B cell (primary cell): ENCODE results near the gene FAF1. TPM values are rescaled to one million over a fixed set of nuclear protein-coding genes. Genes with fewer than 3 reads are reported as not detected.

Source experiments
- ATAC-seq: fragments of 200-7000 bp; cut with Tn5 transposase; one replicate; pipeline ENCODE4 v1.10.0; 2021; ENCODE audit warnings: low read depth, mild to moderate bottlenecking, moderate number of reproducible peaks, moderate library complexity
- CTCF ChIA-PET: fragments of 350-600 bp; sonication (Branson Sonifier 250); formaldehyde crosslinking; loops from one replicate; lab custom pipeline; 2021; ENCODE audit warnings: antibody characterized with exemption, inconsistent platforms; lab: Charles Lee
- POLR2A ChIA-PET: fragments of 350-600 bp; sonication (Branson Sonifier 250); formaldehyde crosslinking; loops from one replicate; lab custom pipeline; 2021; ENCODE audit warnings: antibody characterized with exemption; lab: Charles Lee
- DNase-seq: peaks from one replicate; pipeline ENCODE4 v3.0.0; 2013
- H2AFZ ChIP-seq: 2 replicates; pipeline ENCODE4 v1.6.1; 2012; ENCODE audit warnings: mild to moderate bottlenecking, low read depth, low read length; ENCODE audit not compliant: insufficient read depth, poor library complexity, severe bottlenecking
- H3K27ac ChIP-seq, 2 donors: 1 replicate in 1 of 2; 2 replicates in 1 of 2; pipeline ENCODE4 v1.5.1; 2012 to 2013; ENCODE audit warnings: low read length in 2 of 2, mild to moderate bottlenecking in 2 of 2, moderate library complexity in 1 of 2
- H3K27me3 ChIP-seq, 4 experiments: fragments of 200-600 bp in 1 of 4; sonication (generic) in 1 of 4; replicated peaks in 1 of 4; 1 replicate in 2 of 4; 2 replicates in 2 of 4; pipeline versions ENCODE4 v1.6.1 to v1.7.0; 2013 to 2016; ENCODE audit warnings: low read length in 3 of 4, mild to moderate bottlenecking in 2 of 4, mixed read lengths in 1 of 4, moderate library complexity in 1 of 4; ENCODE audit not compliant: insufficient read depth in 4 of 4, control insufficient read depth in 3 of 4; ENCODE audit errors: control extremely low read depth in 1 of 4
- H3K36me3 ChIP-seq, 2 experiments: replicated peaks in 1 of 2; 1 replicate in 1 of 2; 2 replicates in 1 of 2; pipeline versions ENCODE4 v1.6.1 to v1.7.1; 2013; ENCODE audit warnings: low read length in 1 of 2; ENCODE audit not compliant: insufficient read depth in 2 of 2, control insufficient read depth in 1 of 2; ENCODE audit errors: control extremely low read depth in 1 of 2, extremely low read depth in 1 of 2
- H3K4me1 ChIP-seq, 2 donors: fragments of 200-600 bp in 1 of 2; sonication (generic) in 1 of 2; 1 replicate in 1 of 2; 2 replicates in 1 of 2; pipeline versions ENCODE4 v1.5.1 to v1.6.1; 2013 to 2017; ENCODE audit warnings: low read length in 2 of 2; ENCODE audit not compliant: control insufficient read depth in 2 of 2, insufficient read depth in 2 of 2
- H3K4me2 ChIP-seq: replicated peaks from 2 replicates; pipeline ENCODE3; 2012; ENCODE audit warnings: mild to moderate bottlenecking, low read depth, low read length; ENCODE audit not compliant: poor library complexity, severe bottlenecking
- H3K4me3 ChIP-seq, 5 experiments: fragments of 200-600 bp in 1 of 5; sonication (generic) in 1 of 5; 1 replicate in 3 of 5; 2 replicates in 2 of 5; pipeline versions ENCODE4 v1.5.1 to v1.7.0; 2011 to 2016; ENCODE audit warnings: low read length in 4 of 5, mild to moderate bottlenecking in 4 of 5, low read depth in 2 of 5, control low read depth in 1 of 5, moderate library complexity in 1 of 5; ENCODE audit not compliant: insufficient read depth in 1 of 5; ENCODE audit errors: control extremely low read depth in 1 of 5, extremely low read depth in 1 of 5
- H3K79me2 ChIP-seq: fragments of 200-600 bp; sonication (generic); one replicate; pipeline ENCODE4 v1.6.0; 2016; ENCODE audit warnings: low read length; ENCODE audit not compliant: control insufficient read depth, insufficient read depth
- H3K9ac ChIP-seq: fragments of 200-600 bp; sonication (generic); 2 replicates; pipeline ENCODE4 v1.6.1; 2017; ENCODE audit warnings: mild to moderate bottlenecking, low read length, moderate library complexity
- H3K9me3 ChIP-seq, 3 donors: one replicate each; pipeline versions ENCODE4 v1.6.1 to v1.7.1; 2013; ENCODE audit warnings: low read length in 2 of 3; ENCODE audit not compliant: control insufficient read depth in 2 of 3, insufficient read depth in 1 of 3; ENCODE audit errors: control extremely low read depth in 1 of 3
- H4K20me1 ChIP-seq: 2 replicates; pipeline ENCODE4 v1.6.0; 2012; ENCODE audit warnings: mild to moderate bottlenecking, low read length; ENCODE audit not compliant: insufficient read depth, control insufficient read depth, poor library complexity, severe bottlenecking
- H3K27ac Mint-ChIP-seq: one replicate; pipeline ENCODE4 v1.8.0; 2021; ENCODE audit warnings: mixed read lengths
- H3K27me3 Mint-ChIP-seq: one replicate; pipeline ENCODE4 v1.8.0; 2021; ENCODE audit warnings: mixed read lengths
- H3K4me1 Mint-ChIP-seq: one replicate; pipeline ENCODE4 v1.8.0; 2021; ENCODE audit warnings: mixed read lengths
- H3K4me3 Mint-ChIP-seq: one replicate; pipeline ENCODE4 v1.8.0; 2021; ENCODE audit warnings: mixed read lengths
- H3K9me3 Mint-ChIP-seq: one replicate; pipeline ENCODE4 v1.8.0; 2022; ENCODE audit warnings: mixed read lengths; ENCODE audit not compliant: insufficient read depth
- CTCF ChIP-seq: fragments of 200-600 bp; IDR thresholded peaks from one replicate; pipeline ENCODE4 v1.8.0; 2022; ENCODE audit warnings: antibody characterized with exemption, mild to moderate bottlenecking
- EZH2 ChIP-seq: IDR thresholded peaks from 2 replicates; pipeline ENCODE4 v1.6.1; 2012; ENCODE audit warnings: borderline replicate concordance, low read depth, mild to moderate bottlenecking, moderate library complexity, low read length; ENCODE audit not compliant: insufficient read depth, poor library complexity, severe bottlenecking
- WGBS: methylation state at CpG from one replicate; pipeline ENCODE4 v1.1.5; 2013; ENCODE audit warnings: missing lambda C conversion rate; ENCODE audit not compliant: insufficient coverage; 5-methylcytosine and 5-hydroxymethylcytosine counted together
- intact Hi-C: fragments of 100-400 bp; cut with micrococcal nuclease; formaldehyde crosslinking; loops from one replicate; pipeline ENCODE4 v1.10.0; 2022
- polyA plus RNA-seq: library from polyadenylated mRNA; depleted of rRNA; stranded (reverse); fragments of >200 nt; gene quantifications from 2 replicates; pipeline ENCODE4 v1.2.3, GENCODE V29; 2012
- total RNA-seq, 2 donors: library from RNA; stranded (reverse); fragments of 120-200 nt in 1 of 2; gene quantifications; 1 replicate in 1 of 2; 2 replicates in 1 of 2; pipeline versions ENCODE4 v1.2.3 to v1.2.4, GENCODE V29; 2013 to 2022

Gene FAF1
- total and polyA plus RNA-seq, 2 donors (not counting 1 experiment from before 2014, with no cell fraction given): 10.1 to 58.4 TPM

GRCh38 chr1:50423670-50424000 lies 536.4 kb downstream of the FAF1 start:
- ChIA-PET POLR2A (no interaction called here), CTCF (no interaction called here)
- H3K9me3 Mint-ChIP-seq: no peaks in the 10 kb centered on the region
- intact Hi-C loops: no loop called here
- no peaks in the 10 kb centered on the region for H4K20me1 ChIP-seq
- H3K27me3 Mint-ChIP-seq: peaks cover 65% of the 10 kb centered on the region
- peak overlapping the region; percentile 90 for H3K4me2 ChIP-seq
- H3K27me3 ChIP-seq: peaks cover 5 to 95% (median 75%) of the 10 kb centered on the region in 4 experiments
- no peak for ATAC-seq
- DNase-seq: no peak
- peak overlapping the region; percentile 87 for H3K4me3 Mint-ChIP-seq
- peak overlapping the region; percentile 67 for H3K9ac ChIP-seq
- peak overlapping the region; percentile 64 for H2AFZ ChIP-seq
- H3K9me3 ChIP-seq: peaks cover 0 to 84% (median 20%) of the 10 kb centered on the region in 3 donors
- H3K79me2 ChIP-seq: no peaks in the 10 kb centered on the region
- peaks cover 53% of the 10 kb centered on the region for H3K4me1 Mint-ChIP-seq
- H3K27ac Mint-ChIP-seq: peak overlapping the region; percentile 32
- no peak overlapping the region for H3K27ac ChIP-seq
- H3K36me3 ChIP-seq: no peaks in the 10 kb centered on the region
- H3K4me1 ChIP-seq: peaks cover 50 to 76% of the 10 kb centered on the region in 2 donors
- 6% methylated on average over 23 of the region's 23 CpGs for WGBS
- TF ChIP-seq CTCF (no peak), EZH2 (no peak)
- H3K4me3 ChIP-seq: peak overlapping the region in 4 of 5 experiments; percentile 9 to 63 (median 50)

GRCh38 chr1:50422946-50423669 lies 537.0 kb downstream of the FAF1 start, which contains the start of gene DMRTA2:
Gene DMRTA2, minus strand, starts transcription at chr1:50423443. Its CDS starts 1,907 bp downstream, at chr1:50421536.
- Histone ChIP-seq H3K4me1 (peaks cover 56 to 81% of the 10 kb centered on the region in 2 donors), H3K4me2 (peak within 1 kb of the TSS; percentile 90), H3K4me3 (peak within 1 kb of the TSS; percentile 9 to 70 (median 50)), H3K9me3 (peaks cover 0 to 90% (median 16%) of the 10 kb centered on the region in 3 donors), H3K36me3 (no peaks in the 10 kb centered on the region), H2AFZ (peak within 1 kb of the TSS; percentile 64), H3K27ac (no peak within 1 kb of the TSS), H3K27me3 (peaks cover under 1 to 96% (median 75%) of the 10 kb centered on the region in 4 experiments), H4K20me1 (no peaks in the 10 kb centered on the region), H3K9ac (peak within 1 kb of the TSS; percentile 67), H3K79me2 (no peaks in the 10 kb centered on the region)
- Mint-ChIP-seq H3K9me3 (no peaks in the 10 kb centered on the region), H3K4me3 (peak within 1 kb of the TSS; percentile 87), H3K27me3 (peaks cover 66% of the 10 kb centered on the region), H3K4me1 (peaks cover 52% of the 10 kb centered on the region), H3K27ac (peak within 1 kb of the TSS; percentile 68)
- CTCF ChIA-PET: no interaction called here
- WGBS: 9% methylated on average over 61 of the region's 61 CpGs
- intact Hi-C loops: no loop called here
- no peak for ATAC-seq
- TF ChIP-seq EZH2: no peak
- TF ChIP-seq CTCF: no peak
- peak; percentile 40 for DNase-seq
- POLR2A ChIA-PET: no interaction called here
